Spleen (tissue), 7 donors: ENCODE data around the gene SAE1.
A peak's percentile ranks its signal among the peaks of the same experiment; 100 is the strongest.

ENCODE experiments used
- CTCF ChIP-seq, 11 experiments: fragments of 200-600 bp in 7 of 11; fragments of 450-650 bp in 4 of 11; sonication (generic) in 4 of 11; IDR thresholded peaks in 8 of 11; conservative IDR thresholded peaks in 3 of 11; 1 replicate in 7 of 11; 2 replicates in 4 of 11; pipeline versions ENCODE4 v1.4.0 to v1.8.0; 2016 to 2021; ENCODE audit warnings: antibody characterized with exemption in 11 of 11, inconsistent platforms in 4 of 11, mild to moderate bottlenecking in 1 of 11
- POLR2A ChIP-seq, 3 donors: fragments of 450-650 bp; IDR thresholded peaks; one replicate each; pipeline ENCODE4 v1.5.1; 2017; ENCODE audit warnings: antibody characterized with exemption in 3 of 3, mild to moderate bottlenecking in 1 of 3
- POLR2AphosphoS5 ChIP-seq, 3 donors: sonication (generic); formaldehyde crosslinking; IDR thresholded peaks; one replicate each; pipeline ENCODE4 v1.5.1; 2017; ENCODE audit warnings: antibody characterized with exemption in 3 of 3
- donor health status: DM: no; HTN: no; CAD: no; lungs with moderate emphysema.
- donor health status: DM: no; HTN: no; CAD: no.
- donor health status: DM: no; HTN: no; CAD: no.

DNA sequence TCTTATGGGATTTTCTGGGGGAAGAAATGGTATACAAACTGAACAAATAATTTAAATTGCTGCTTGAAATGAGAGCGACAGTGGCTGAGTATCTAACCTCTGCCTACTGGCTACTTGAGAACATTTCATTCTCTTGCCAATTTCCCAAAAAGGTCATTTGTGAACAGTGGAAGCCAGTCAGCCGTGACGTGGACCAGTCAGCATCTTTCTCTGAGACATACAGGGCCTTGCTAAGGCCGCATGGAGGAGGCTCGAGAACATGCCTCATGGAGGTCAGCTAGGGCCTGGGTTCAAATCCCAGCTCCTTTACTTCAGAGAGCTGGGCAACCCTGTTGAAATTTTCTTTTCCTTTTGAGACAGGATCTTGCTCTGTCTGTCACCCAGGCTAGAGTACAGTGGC is 37.4 kb upstream of the SAE1 start:
- TF ChIP-seq POLR2A (IDR thresholded peaks at IDR 0.05), result no peak
- no peak for TF ChIP-seq CTCF (IDR thresholded peaks at IDR 0.05 in 8 of 11, conservative IDR thresholded peaks at IDR 0.05 in 3 of 11)
- TF ChIP-seq POLR2AphosphoS5 (IDR thresholded peaks at IDR 0.05), result peak in 1 of 3 donors; percentile 10
